ENCODE data around the gene KRT79. TPM values are rescaled to one million over a fixed set of nuclear protein-coding genes. Genes with fewer than 3 reads are reported as not detected.

Gene KRT79
- total RNA-seq, 4 donors from 2014 or later = not detected

DNA sequence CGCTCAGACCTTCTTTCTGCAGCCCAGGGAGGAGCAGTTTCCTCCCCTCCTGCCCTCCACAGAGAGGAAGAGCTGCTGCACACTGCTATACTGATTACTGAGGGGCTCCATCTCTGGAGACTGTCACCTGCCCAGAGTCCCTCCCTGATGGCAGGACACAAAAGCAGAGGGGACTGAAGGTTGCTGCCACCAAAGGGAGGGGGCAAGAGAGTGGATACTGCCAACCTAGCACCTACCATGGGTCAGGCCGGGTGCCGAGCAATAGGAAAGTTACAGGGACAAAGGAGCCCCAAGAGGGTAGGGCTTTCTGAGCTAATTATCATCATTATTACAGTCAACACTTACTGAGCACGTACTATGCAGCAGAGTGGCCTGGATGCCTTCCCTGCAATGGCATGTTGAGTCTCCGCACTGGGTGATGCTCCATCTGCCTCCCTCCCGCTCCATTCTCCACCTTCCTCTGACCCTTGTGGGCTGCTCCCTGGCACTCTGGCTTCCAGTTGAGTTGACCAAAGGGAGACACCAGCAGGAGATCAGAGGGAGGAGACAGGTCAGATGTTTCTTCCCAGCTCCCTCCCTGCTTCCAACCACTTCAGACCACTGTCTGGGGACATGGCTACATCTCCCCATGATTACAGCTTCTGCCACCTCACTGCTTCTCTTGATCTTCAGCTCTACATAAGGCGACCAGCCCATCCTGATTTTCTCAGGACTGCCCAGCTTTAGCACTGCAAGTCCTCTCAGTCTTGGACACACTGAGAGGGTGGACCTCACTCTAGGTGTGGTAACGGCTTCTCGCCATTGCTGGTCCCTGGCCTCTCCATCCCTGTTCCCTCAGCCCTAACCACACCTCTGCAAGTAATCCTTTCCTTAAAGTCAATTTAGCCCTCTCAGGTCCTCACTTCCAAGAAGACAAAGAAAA lies 2.6 kb upstream of the KRT79 start:
- peaks cover 4% of the 10 kb centered on the region for H3K27me3 ChIP-seq
- in situ Hi-C loops (cut with MboI; ENCODE audit: low pct_ligation_motif_present in 1 of 4, low pct_unique_long_range_greater_than_20kb in 1 of 4, low sequenced_read_pairs in 3 of 4) = no loop called here
- WGBS, 2 donors (ENCODE audit: low coverage in 1 of 2) = 80 to 84% methylated on average over 1 to 9 of the region's 9 CpGs

DNA sequence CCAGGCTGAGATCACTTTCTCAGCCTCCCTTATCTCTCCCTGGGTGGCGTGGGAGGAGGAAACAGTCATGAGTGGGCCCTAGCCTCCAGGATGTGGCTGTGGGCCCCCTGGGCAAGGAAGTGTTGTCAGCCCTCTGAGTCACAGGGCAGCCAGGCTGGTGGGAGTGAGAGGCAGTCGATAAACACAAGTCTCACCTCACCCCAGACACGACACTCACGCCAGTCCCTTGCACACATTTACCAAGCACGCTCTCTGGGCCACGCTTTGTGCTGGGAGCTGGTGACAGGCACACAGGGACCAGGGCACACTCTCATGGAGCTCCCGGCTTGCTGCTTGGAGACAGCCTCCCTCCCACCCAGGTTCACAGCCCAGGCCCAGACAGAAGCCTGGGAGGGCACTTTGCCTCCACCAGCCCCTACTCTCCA lies 1.9 kb upstream of the KRT79 start:
- intact Hi-C loops (cut with DNase I; ENCODE audit: low total_unique reads) (no loop called here), in situ Hi-C loops (cut with MboI; ENCODE audit: low pct_ligation_motif_present in 1 of 4, low pct_unique_long_range_greater_than_20kb in 1 of 4, low sequenced_read_pairs in 3 of 4) (no loop called here)
- H3K9me3 ChIP-seq = no peaks in the 10 kb centered on the region
- TF ChIP-seq POLR2AphosphoS5 (IDR thresholded peaks at IDR 0.05) (no peak), POLR2A (IDR thresholded peaks at IDR 0.05) (no peak), CTCF (IDR thresholded peaks at IDR 0.05) (no peak), EP300 (IDR thresholded peaks at IDR 0.05; ENCODE audit: low read depth) (no peak)
- no peak for DNase-seq
- WGBS, 2 donors (ENCODE audit: low coverage in 1 of 2) = 68% methylated on average over 7 of the region's 7 CpGs; no CpG with 5 or more reads in 1 of the 2 donors
- H3K4me1 ChIP-seq = no peaks in the 10 kb centered on the region
- no peak overlapping the region for H3K27ac ChIP-seq
- H3K4me3 ChIP-seq = no peak overlapping the region
- peaks cover 4% of the 10 kb centered on the region for H3K27me3 ChIP-seq
- no peaks in the 10 kb centered on the region for H3K36me3 ChIP-seq

More for the DNA sequence above, 2.6 kb upstream of the KRT79 start:
- H3K36me3 ChIP-seq = no peaks in the 10 kb centered on the region
- intact Hi-C loops (cut with DNase I; ENCODE audit: low total_unique reads) = no loop called here
- TF ChIP-seq EP300 (IDR thresholded peaks at IDR 0.05; ENCODE audit: low read depth) (no peak), POLR2A (IDR thresholded peaks at IDR 0.05) (no peak), POLR2AphosphoS5 (IDR thresholded peaks at IDR 0.05) (no peak), CTCF (IDR thresholded peaks at IDR 0.05) (no peak)
- no peaks in the 10 kb centered on the region for H3K9me3 ChIP-seq
- no peak overlapping the region for H3K4me3 ChIP-seq
- H3K27ac ChIP-seq = no peak overlapping the region
- H3K4me1 ChIP-seq = no peaks in the 10 kb centered on the region
- no peak for DNase-seq

- Histone ChIP-seq H3K27ac (no peak overlapping the region), H3K27me3 (peaks cover 4% of the 10 kb centered on the region), H3K4me3 (no peak overlapping the region), H3K36me3 (no peaks in the 10 kb centered on the region), H3K9me3 (no peaks in the 10 kb centered on the region), H3K4me1 (no peaks in the 10 kb centered on the region)
- intact Hi-C loops (cut with DNase I; ENCODE audit: low total_unique reads) (no loop called here), in situ Hi-C loops (cut with MboI; ENCODE audit: low pct_ligation_motif_present in 1 of 4, low pct_unique_long_range_greater_than_20kb in 1 of 4, low sequenced_read_pairs in 3 of 4) (no loop called here)
- no peak for DNase-seq
- no peak for TF ChIP-seq POLR2AphosphoS5 (IDR thresholded peaks at IDR 0.05)
- no peak for TF ChIP-seq EP300 (IDR thresholded peaks at IDR 0.05; ENCODE audit: low read depth)
- TF ChIP-seq POLR2A (IDR thresholded peaks at IDR 0.05) = no peak
- TF ChIP-seq CTCF (IDR thresholded peaks at IDR 0.05) = no peak
- WGBS, 2 donors (ENCODE audit: low coverage in 1 of 2) = 74 to 100% methylated on average over 2 to 15 of the region's 15 CpGs
Measured at GRCh38 chr12:52835271-52836041, 1.3 kb upstream of the KRT79 start.

DNA sequence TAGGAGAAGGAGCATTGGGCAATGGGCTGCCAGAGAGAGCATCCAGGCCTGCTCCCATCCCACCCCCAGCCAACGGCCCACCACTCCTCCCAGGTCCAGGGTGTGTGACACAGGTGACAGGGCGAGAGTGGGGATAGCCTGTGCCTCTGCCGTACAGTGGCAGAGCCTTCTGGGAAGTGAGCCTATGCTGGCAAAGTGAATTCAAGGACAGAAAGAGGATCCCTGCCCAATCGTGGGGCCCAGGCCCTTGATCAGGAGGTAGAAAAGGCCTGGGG lies 553 bp upstream of the KRT79 start:
- H3K9me3 ChIP-seq = no peaks in the 10 kb centered on the region
- no peak overlapping the region for H3K27ac ChIP-seq
- peaks cover 4% of the 10 kb centered on the region for H3K27me3 ChIP-seq
- WGBS, 2 donors (ENCODE audit: low coverage in 1 of 2) = 75% methylated on average over 4 of the region's 4 CpGs; no CpG with 5 or more reads in 1 of the 2 donors
- no peak overlapping the region for H3K4me3 ChIP-seq
- TF ChIP-seq EP300 (IDR thresholded peaks at IDR 0.05; ENCODE audit: low read depth) = no peak
- no peak for TF ChIP-seq POLR2AphosphoS5 (IDR thresholded peaks at IDR 0.05)
- TF ChIP-seq POLR2A (IDR thresholded peaks at IDR 0.05) = no peak
- no peak for TF ChIP-seq CTCF (IDR thresholded peaks at IDR 0.05)
- in situ Hi-C loops (cut with MboI; ENCODE audit: low pct_ligation_motif_present in 1 of 4, low pct_unique_long_range_greater_than_20kb in 1 of 4, low sequenced_read_pairs in 3 of 4) (no loop called here), intact Hi-C loops (cut with DNase I; ENCODE audit: low total_unique reads) (no loop called here)
- H3K36me3 ChIP-seq = no peaks in the 10 kb centered on the region
- H3K4me1 ChIP-seq = no peaks in the 10 kb centered on the region
- no peak for DNase-seq
